Neural progenitor cell (in vitro differentiated cells): Measurements from ENCODE around the gene ZBTB4. TPM values are rescaled to one million over a fixed set of nuclear protein-coding genes. Genes with fewer than 3 reads are reported as not detected.

Experiments used
- DNase-seq: peaks from one replicate; pipeline ENCODE4 v3.0.0-alpha.2; 2016; ENCODE audit warnings: low spot score
- H2AFZ ChIP-seq: fragments of 200-600 bp; sonication (generic); replicated peaks from 2 replicates; pipeline ENCODE4 v1.6.1; 2016; ENCODE audit warnings: antibody characterized with exemption
- H3F3A ChIP-seq: fragments of 200-600 bp; sonication (generic); 2 replicates; pipeline ENCODE4 v1.6.1; 2016; ENCODE audit warnings: antibody characterized with exemption, low read depth
- H3K27ac ChIP-seq: fragments of 200-600 bp; sonication (generic); 2 replicates; pipeline ENCODE4 v1.5.1; 2016; ENCODE audit warnings: mild to moderate bottlenecking
- H3K27me3 ChIP-seq: fragments of 200-600 bp; sonication (generic); 2 replicates; pipeline ENCODE4 v1.6.1; 2016; ENCODE audit warnings: mild to moderate bottlenecking, moderate library complexity
- H3K36me3 ChIP-seq: fragments of 200-600 bp; sonication (generic); 2 replicates; pipeline ENCODE4 v1.5.1; 2016
- H3K4me1 ChIP-seq: fragments of 200-600 bp; sonication (generic); 2 replicates; pipeline ENCODE4 v1.6.1; 2016; ENCODE audit warnings: mixed run types
- H3K4me2 ChIP-seq: fragments of 200-600 bp; sonication (generic); 2 replicates; pipeline ENCODE4 v1.6.1; 2016
- H3K4me3 ChIP-seq: fragments of 200-600 bp; sonication (generic); 2 replicates; pipeline ENCODE4 v1.5.1; 2016
- H3K79me2 ChIP-seq: fragments of 200-600 bp; sonication (generic); 2 replicates; pipeline ENCODE4 v1.6.1; 2016; ENCODE audit warnings: low read depth
- H3K9ac ChIP-seq: fragments of 200-600 bp; sonication (generic); 2 replicates; pipeline ENCODE4 v1.6.1; 2016
- H3K9me3 ChIP-seq: fragments of 200-600 bp; sonication (generic); 2 replicates; pipeline ENCODE4 v1.5.1; 2016; ENCODE audit warnings: low read depth
- H4K20me1 ChIP-seq: fragments of 200-600 bp; sonication (generic); 2 replicates; pipeline ENCODE4 v1.6.1; 2016; ENCODE audit warnings: low read depth
- H3K27ac Mint-ChIP-seq: 3 replicates; pipeline ENCODE4 v1.8.0; 2021; ENCODE audit warnings: mixed read lengths
- H3K27me3 Mint-ChIP-seq: 2 replicates; pipeline ENCODE4 v1.8.0; 2022; ENCODE audit warnings: low read depth, mild to moderate bottlenecking, inconsistent platforms, moderate library complexity, mixed read lengths; ENCODE audit not compliant: insufficient read depth
- H3K36me3 Mint-ChIP-seq: 3 replicates; pipeline ENCODE4 v1.8.0; 2021; ENCODE audit warnings: mixed read lengths
- H3K4me1 Mint-ChIP-seq: 3 replicates; pipeline ENCODE4 v1.8.0; 2021; ENCODE audit warnings: mixed read lengths
- H3K4me3 Mint-ChIP-seq: 3 replicates; pipeline ENCODE4 v1.8.0; 2021; ENCODE audit warnings: mild to moderate bottlenecking, moderate library complexity, mixed read lengths
- H3K9me3 Mint-ChIP-seq: 3 replicates; pipeline ENCODE4 v1.8.0; 2020; ENCODE audit warnings: mixed read lengths
- CTCF ChIP-seq: fragments of 200-600 bp; sonication (generic); IDR thresholded peaks from 2 replicates; pipeline ENCODE4 v1.5.1; 2017; ENCODE audit warnings: antibody characterized with exemption, mild to moderate bottlenecking
- EZH2 ChIP-seq: fragments of 200-600 bp; sonication (generic); IDR thresholded peaks from 2 replicates; pipeline ENCODE4 v1.6.1; 2017; ENCODE audit warnings: antibody characterized with exemption, mild to moderate bottlenecking, moderate library complexity
- EZH2phosphoT487 ChIP-seq: fragments of 200-600 bp; sonication (generic); IDR thresholded peaks from 2 replicates; pipeline ENCODE4 v1.6.1; 2017; ENCODE audit warnings: antibody characterized with exemption
- total RNA-seq: library from RNA; depleted of rRNA; stranded (reverse); fragments of >200 nt; gene quantifications from 2 replicates; pipeline ENCODE4 v1.2.3, GENCODE V29; 2015; ENCODE audit warnings: low replicate concordance

The ZBTB4 gene
- total RNA-seq, 1 donor from 2014 or later, result 5.4 TPM

GRCh38 chr17:7499161-7499560 is 19.7 kb upstream of the ZBTB4 start:
- no peak overlapping the region for H3K4me3 ChIP-seq
- H3K27ac Mint-ChIP-seq, result peak overlapping the region; percentile 79
- no peak overlapping the region for H2AFZ ChIP-seq
- no peak overlapping the region for H3K27ac ChIP-seq
- H3K4me1 ChIP-seq, result no peaks in the 10 kb centered on the region
- H4K20me1 ChIP-seq, result peaks cover 34% of the 10 kb centered on the region
- peaks cover 5% of the 10 kb centered on the region for H3K27me3 Mint-ChIP-seq
- H3K36me3 Mint-ChIP-seq, result peaks cover 58% of the 10 kb centered on the region
- no peaks in the 10 kb centered on the region for H3K9me3 ChIP-seq
- H3K4me3 Mint-ChIP-seq, result peak overlapping the region; percentile 69
- TF ChIP-seq EZH2phosphoT487, result no peak
- TF ChIP-seq EZH2, result no peak
- TF ChIP-seq CTCF, result no peak
- H3K9ac ChIP-seq, result no peak overlapping the region
- H3K9me3 Mint-ChIP-seq, result no peaks in the 10 kb centered on the region
- H3K79me2 ChIP-seq, result peaks cover 19% of the 10 kb centered on the region
- H3K36me3 ChIP-seq, result no peaks in the 10 kb centered on the region
- no peaks in the 10 kb centered on the region for H3K27me3 ChIP-seq
- peaks cover 5% of the 10 kb centered on the region for H3F3A ChIP-seq
- H3K4me1 Mint-ChIP-seq, result no peaks in the 10 kb centered on the region
- DNase-seq, result no peak
- no peak overlapping the region for H3K4me2 ChIP-seq

DNA sequence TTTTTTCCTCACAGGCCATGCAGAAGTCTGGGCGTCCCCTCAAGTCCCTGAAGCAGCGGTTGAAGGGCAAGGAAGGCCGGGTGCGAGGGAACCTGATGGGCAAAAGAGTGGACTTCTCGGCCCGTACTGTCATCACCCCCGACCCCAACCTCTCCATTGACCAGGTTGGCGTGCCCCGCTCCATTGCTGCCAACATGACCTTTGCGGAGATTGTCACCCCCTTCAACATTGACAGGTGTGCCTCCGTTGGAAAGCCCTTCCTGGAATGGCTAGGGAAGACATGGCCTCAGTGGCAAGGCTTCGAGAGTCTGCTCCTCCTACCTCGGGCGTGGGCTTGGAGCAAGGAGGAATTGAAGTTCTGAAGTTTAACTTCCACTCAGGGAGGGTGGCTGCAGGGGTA is 18.2 kb upstream of the ZBTB4 start:
- H3K9me3 ChIP-seq, result no peaks in the 10 kb centered on the region
- Mint-ChIP-seq H3K27me3 (peaks cover 9% of the 10 kb centered on the region), H3K36me3 (peaks cover 52% of the 10 kb centered on the region), H3K9me3 (no peaks in the 10 kb centered on the region), H3K4me1 (peaks cover 4% of the 10 kb centered on the region), H3K27ac (no peak overlapping the region), H3K4me3 (no peak overlapping the region)
- no peak for DNase-seq
- no peak overlapping the region for H3K27ac ChIP-seq
- H3K79me2 ChIP-seq, result peaks cover 34% of the 10 kb centered on the region
- no peaks in the 10 kb centered on the region for H3K27me3 ChIP-seq
- H3K4me1 ChIP-seq, result no peaks in the 10 kb centered on the region
- no peak overlapping the region for H3K4me3 ChIP-seq
- no peak for TF ChIP-seq EZH2phosphoT487
- no peak for TF ChIP-seq CTCF
- no peak for TF ChIP-seq EZH2
- no peak overlapping the region for H3K9ac ChIP-seq
- H4K20me1 ChIP-seq, result peaks cover 43% of the 10 kb centered on the region
- H3K4me2 ChIP-seq, result no peak overlapping the region
- no peak overlapping the region for H2AFZ ChIP-seq
- H3K36me3 ChIP-seq, result no peaks in the 10 kb centered on the region
- H3F3A ChIP-seq, result peaks cover 4% of the 10 kb centered on the region

- H3K27me3 Mint-ChIP-seq, result peaks cover 9% of the 10 kb centered on the region
- no peak for TF ChIP-seq CTCF
- no peak for TF ChIP-seq EZH2
- no peak overlapping the region for H3K4me3 Mint-ChIP-seq
- H3K9me3 Mint-ChIP-seq, result no peaks in the 10 kb centered on the region
- no peak overlapping the region for H3K27ac ChIP-seq
- H3K79me2 ChIP-seq, result peaks cover 38% of the 10 kb centered on the region
- peaks cover 45% of the 10 kb centered on the region for H4K20me1 ChIP-seq
- H3K36me3 Mint-ChIP-seq, result peaks cover 50% of the 10 kb centered on the region
- H3K4me1 ChIP-seq, result peaks cover under 1% of the 10 kb centered on the region
- H3K27ac Mint-ChIP-seq, result no peak overlapping the region
- no peak overlapping the region for H3K4me2 ChIP-seq
- H3K4me3 ChIP-seq, result no peak overlapping the region
- no peaks in the 10 kb centered on the region for H3K9me3 ChIP-seq
- H3K4me1 Mint-ChIP-seq, result peaks cover 4% of the 10 kb centered on the region
- H3K9ac ChIP-seq, result no peak overlapping the region
- H3K36me3 ChIP-seq, result no peaks in the 10 kb centered on the region
- no peaks in the 10 kb centered on the region for H3K27me3 ChIP-seq
- H3F3A ChIP-seq, result peaks cover 4% of the 10 kb centered on the region
- no peak for DNase-seq
- H2AFZ ChIP-seq, result no peak overlapping the region
Measured at GRCh38 chr17:7497228-7497627, 17.8 kb upstream of the ZBTB4 start.
